GM10847 (cell line): Measurements from ENCODE around the gene ADAMTSL1.

Experiments
- POLR2A ChIP-seq: IDR thresholded peaks from 2 replicates; pipeline ENCODE4 v1.6.1; 2011; ENCODE audit not compliant: insufficient read length; ENCODE audit errors: extremely low read depth

The ADAMTSL1 gene

DNA sequence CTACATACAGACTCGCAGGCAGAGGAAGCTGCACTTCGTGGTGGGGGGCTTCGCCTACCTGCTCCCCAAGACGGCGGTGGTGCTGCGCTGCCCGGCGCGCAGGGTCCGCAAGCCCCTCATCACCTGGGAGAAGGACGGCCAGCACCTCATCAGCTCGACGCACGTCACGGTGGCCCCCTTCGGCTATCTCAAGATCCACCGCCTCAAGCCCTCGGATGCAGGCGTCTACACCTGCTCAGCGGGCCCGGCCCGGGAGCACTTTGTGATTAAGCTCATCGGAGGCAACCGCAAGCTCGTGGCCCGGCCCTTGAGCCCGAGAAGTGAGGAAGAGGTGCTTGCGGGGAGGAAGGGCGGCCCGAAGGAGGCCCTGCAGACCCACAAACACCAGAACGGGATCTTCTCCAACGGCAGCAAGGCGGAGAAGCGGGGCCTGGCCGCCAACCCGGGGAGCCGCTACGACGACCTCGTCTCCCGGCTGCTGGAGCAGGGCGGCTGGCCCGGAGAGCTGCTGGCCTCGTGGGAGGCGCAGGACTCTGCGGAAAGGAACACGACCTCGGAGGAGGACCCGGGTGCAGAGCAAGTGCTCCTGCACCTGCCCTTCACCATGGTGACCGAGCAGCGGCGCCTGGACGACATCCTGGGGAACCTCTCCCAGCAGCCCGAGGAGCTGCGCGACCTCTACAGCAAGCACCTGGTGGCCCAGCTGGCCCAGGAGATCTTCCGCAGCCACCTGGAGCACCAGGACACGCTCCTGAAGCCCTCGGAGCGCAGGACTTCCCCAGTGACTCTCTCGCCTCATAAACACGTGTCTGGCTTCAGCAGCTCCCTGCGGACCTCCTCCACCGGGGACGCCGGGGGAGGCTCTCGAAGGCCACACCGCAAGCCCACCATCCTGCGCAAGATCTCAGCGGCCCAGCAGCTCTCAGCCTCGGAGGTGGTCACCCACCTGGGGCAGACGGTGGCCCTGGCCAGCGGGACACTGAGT is 303.2 kb downstream of the ADAMTSL1 start:
- TF ChIP-seq POLR2A = no peak

DNA sequence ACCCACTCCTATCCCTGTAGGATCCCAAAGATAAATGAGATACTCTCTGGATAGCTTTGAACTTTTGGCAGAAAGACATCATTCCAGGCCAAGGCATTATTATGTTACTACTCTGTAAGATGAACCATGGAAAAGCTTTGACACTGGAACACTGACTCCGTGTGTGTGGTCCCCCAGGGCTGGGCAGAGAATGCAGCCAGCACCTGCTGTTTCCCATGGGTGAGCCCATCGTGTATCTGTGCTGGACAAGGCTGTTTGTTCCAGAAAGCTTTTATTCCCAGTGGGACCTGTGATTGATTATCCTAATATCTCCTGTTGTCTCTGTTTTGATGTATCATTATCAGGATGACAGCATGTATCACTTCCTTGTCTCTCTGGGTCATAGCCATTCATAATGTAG is 304.2 kb downstream of the ADAMTSL1 start:
- no peak for TF ChIP-seq POLR2A

DNA sequence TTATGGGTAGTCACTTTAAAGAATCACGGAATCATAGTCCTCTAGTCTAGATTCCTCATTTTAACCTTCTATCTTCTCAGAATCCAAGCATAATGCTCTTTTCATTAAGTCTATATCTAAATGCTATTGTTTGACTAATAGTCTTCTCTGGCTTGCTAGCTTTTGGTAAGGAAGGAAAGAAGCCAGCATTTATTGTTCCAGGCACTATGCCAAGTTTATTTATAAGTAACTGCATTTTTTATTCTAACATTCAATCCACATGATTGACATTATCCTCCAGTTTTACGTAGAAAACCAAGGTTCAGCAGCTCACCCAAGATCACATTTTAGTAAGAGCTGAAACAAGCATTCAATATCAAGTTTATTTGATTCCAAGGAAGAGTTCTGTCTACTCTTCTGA is 304.9 kb downstream of the ADAMTSL1 start:
- TF ChIP-seq POLR2A = no peak

DNA sequence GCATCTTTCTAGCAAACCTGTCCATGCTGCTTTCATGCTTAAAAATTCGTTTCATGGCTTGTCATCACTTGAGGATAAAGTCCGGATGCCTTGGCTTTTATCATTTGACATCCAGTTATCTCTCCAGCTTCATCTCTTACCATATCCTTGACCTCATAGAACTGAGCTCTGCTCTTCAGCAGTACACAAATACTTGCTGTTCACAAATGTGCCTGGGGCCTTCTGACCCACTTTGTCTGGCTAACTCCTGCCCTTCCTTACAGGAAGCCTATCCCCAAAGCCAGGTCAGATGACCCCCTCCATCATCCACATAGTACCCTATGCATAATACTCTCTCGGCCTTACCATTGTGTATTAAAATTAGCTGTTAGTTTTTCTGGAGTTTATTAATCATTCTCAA is 310.0 kb downstream of the ADAMTSL1 start:
- no peak for TF ChIP-seq POLR2A

DNA sequence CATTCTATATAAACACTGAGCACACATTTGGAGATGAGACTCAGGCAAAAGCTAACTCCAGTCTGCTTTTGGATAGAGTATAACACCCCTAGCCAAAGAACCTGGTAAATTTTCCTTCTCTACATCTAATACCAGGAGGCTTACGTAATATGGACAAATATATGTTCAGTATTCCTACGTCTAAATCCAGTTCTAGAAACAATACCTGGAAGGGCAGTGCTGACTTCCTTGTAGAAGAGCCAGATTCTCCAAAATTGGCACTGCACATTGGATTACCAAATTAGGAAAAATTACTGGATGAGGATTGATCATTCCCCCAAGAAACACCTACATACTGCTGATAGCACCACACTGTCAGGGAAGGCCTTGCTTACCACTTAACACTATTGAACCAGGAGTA is 311.7 kb downstream of the ADAMTSL1 start:
- TF ChIP-seq POLR2A = no peak

DNA sequence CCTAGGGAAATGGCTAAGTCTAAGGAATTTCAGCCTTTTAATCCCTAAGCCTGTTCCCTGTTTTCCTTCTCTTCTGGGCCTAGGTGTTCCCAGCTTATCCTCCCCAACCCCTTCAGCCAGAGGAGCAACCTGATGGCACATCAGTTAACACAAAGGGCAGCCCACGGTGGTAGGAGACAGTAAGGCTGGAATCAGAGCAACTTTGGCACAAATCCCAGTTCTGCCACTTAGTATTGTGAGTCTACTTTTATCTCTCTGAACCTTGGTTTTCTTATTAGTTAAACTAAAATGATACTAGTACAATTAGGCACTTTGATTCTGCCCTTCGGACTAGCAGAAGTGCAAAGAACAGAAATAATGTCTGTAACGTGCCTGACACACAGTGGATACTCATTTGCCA is 312.2 kb downstream of the ADAMTSL1 start:
- no peak for TF ChIP-seq POLR2A

DNA sequence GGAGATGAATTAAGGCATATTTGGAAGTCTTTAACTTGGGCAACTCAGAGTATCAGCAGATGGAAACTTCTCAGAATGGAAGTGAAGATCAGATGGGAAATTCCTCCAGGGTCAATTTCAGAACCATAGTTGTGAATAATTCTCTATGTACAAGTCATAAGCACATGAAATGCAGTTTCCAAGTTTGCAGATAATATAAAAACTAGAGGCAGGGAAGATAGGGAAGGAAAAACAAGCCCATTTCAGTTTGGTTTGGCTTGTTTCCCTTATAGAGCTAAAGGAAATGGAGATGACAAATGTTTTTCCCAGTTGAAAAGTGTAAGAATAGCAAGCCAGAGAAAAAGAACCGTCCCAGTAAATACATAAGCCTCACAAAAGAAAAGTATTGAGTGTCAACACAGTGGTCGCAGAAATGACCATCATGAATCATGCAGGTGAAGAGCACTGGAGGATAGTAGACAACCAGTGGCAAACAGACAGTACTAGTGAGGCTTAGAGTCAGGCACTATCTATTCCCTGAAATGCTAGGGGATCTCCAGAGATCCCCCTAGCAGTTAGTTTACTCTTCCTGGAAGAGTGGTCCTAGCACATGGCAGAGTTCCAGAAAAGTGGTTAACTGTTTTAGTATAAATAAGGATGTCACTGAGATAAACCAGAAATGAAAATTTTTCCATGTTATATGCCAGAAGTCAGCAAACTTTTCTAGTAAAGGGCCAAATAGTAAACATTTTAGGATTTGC is 313.1 kb downstream of the ADAMTSL1 start:
- TF ChIP-seq POLR2A = no peak

DNA sequence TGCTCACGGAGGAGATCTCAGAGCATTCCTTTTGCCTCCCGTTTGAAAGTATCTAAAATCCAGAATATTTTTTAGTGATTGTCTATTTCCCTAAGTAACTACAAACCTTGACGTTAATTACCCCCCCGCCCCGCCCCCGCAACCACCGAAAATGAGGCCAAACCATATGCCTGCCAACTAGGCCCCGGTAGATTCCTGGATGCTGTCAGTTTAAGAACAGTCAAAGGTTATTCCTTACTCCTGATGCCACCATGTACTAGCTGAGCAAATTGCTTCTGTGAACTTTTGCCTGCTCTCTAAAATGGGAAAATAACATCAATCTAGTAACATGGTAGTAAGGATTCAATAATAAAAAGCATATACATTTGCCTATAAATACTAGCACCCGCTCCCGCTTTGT is 314.3 kb downstream of the ADAMTSL1 start:
- no peak for TF ChIP-seq POLR2A

DNA sequence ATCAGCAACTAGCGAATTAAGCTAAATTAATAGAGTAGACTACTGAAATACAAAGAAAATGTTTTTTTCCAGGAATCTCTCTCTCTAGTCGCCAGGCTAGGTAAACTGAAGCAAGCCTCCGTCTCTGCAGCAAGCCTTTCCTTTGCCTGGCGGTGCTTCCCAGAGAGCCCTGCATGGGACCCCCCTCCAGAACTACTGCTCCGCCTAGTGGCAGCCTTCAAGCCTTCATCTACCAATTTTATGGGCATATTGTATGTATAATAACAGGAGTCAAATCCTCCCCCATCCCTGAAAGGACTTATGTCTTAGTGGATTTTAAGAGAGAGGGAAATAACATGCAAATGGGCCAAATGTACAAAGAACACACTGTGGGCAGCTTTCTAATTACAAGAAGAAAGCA is 317.1 kb downstream of the ADAMTSL1 start:
- TF ChIP-seq POLR2A = no peak

DNA sequence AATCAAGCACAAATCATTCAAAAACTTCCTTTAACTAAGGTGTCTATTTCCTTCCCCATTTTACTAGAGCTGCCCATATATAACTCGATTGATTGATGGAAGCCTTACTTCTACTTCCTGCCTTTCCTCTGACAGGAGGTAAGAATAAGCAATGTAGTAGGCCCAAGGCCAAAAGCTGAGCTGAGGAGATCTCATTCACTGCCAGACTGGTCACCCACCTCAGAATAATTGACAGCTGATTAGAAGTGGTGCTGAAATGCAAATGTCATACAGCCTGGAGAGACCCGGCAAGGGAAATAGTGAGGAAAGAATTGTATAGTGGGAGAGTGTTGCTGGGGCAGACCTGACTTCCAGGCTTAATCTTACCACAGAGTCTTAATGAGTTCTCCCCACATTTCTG is 319.2 kb downstream of the ADAMTSL1 start:
- TF ChIP-seq POLR2A = no peak

DNA sequence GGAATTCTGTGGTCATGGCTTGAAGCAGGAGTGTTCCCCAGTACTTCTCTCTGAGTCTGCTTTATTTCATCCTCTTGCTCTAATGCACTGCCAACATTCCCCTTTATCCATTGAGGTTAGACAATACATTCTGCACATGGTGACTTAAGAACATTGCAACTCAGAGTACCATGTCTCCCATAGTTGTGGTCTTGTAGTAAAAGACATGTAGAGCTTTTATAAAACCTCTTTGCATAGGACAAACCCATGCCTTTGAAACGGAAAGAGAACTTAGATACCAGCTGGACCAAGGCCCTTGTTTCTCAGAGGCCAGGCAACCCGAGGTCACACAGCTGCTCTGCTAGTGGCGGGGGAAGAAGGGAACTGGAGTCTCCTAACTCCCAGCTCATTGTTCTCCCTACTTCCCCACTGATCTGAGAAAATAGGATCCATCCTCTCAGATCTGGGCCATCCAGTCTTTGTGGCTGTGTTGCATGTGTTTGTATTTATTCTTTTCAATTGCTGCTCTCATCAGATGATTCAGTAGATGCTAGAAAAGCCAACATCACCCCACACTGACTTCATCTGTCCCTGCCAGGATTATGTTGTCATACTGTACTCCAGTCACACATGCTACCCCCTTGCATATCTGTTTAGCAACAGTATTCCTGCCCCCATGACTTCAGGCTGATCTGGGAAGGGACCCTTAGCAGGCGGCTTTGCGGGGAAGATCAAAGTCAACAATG is 322.2 kb downstream of the ADAMTSL1 start:
- no peak for TF ChIP-seq POLR2A

DNA sequence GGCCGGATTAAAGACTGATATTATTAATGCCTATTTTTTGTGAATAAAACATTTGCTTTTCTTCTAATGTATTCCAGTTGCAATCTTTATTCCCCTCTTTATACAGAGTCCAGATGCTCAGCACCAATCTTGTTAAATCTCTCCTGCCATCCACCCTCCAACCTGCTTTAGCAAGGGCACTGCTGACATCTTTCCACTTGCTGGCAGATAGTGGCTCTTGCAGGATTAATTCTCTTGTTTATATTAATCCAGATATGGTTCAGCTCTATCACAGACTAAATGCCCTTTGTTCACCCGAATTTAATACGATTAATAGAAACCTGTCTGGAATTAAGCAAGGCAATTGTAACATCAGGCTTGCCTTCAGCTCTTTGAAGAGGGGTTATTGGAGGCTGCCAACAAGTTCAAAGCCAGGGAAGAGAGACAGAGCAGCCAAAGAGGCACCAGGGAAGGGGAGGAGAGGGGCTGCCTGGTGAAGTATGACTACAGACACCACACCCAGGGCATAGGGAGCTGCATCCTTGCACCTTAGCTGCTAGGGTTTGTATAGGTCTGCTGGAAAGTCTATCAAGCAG is 322.8 kb downstream of the ADAMTSL1 start:
- TF ChIP-seq POLR2A = no peak

DNA sequence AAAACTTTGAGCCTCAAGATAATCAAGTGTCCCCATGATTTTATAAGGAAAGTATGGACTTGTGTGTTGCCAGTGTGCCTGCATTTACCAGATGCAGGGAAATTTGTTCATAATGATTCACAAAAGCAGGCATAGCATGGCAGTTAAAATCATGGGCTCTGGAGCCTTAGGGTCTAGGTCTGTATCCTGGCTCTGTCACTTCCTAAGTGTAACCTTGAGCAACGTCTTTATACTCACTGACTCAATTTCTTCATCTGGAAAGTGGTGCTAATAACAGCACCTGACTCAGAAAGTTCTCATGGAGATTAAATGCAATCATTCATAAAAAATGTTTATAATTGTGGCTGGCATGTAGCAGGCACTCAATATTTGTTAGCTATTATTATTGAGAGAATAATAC is 324.2 kb downstream of the ADAMTSL1 start:
- no peak for TF ChIP-seq POLR2A

DNA sequence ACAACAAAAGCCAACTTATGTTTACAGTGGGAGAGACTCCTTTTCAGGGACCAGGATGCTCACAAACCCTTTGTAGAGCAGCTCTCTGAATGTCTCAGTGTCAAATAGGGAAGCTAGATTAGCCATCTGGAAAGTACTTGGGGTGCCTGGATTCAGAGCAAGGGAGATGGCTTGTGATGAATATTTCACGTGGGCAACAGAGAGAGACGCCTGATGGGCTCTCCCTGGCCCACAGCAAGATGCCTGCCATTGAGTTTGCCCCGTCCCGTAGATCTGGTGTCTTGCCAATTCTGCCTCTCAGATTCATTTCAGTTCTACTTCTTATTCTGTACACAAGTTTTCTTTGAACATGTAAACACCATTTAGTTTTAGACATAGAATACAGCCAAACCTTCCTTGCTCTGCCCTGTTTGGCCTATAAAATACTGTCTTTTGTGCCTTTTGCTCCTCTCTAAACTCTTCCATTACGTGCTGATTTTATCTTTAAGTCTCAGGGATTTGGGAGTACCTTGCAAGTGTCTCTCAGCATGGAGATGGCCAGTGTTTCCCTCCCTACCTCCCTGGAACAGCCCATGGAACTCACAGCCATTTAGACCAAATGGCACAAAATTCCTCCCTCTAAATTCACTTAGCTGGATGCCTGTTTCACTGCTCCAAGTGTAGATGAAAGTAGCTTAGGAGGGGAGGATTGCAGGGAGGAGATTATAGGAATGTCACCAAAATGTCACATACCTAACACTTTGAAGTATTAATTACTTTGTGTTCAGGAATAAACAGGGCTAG is 324.7 kb downstream of the ADAMTSL1 start:
- no peak for TF ChIP-seq POLR2A
